HG03432 (cell line): Measurements from ENCODE around the gene PFDN2.
"Not testable (repeated sequence)": the region's sequence is repeated elsewhere in the genome, so short reads cannot be mapped to it uniquely, and the experiment has no call there.

Experiments used
- ATAC-seq: cut with Tn5 transposase; IDR thresholded peaks from one replicate; pipeline ENCODE4 v1.9.1; 2021; ENCODE audit warnings: mild to moderate bottlenecking, moderate library complexity; ENCODE audit not compliant: unreplicated experiment

The PFDN2 gene

GRCh38 chr1:161139766-161140165, 21.9 kb upstream of the PFDN2 start:
- no peak for ATAC-seq

- no peak for ATAC-seq
These were observed 20.6 kb upstream of the PFDN2 start for GRCh38 chr1:161138431-161138830.

- no peak for ATAC-seq
These were observed 20.0 kb upstream of the PFDN2 start for GRCh38 chr1:161137881-161138280.

GRCh38 chr1:161133220-161133740, 15.4 kb upstream of the PFDN2 start:
- ATAC-seq: peak; percentile 6

- peak; percentile 95 for ATAC-seq
These were observed 14.8 kb upstream of the PFDN2 start, which contains the start of gene DEDD for GRCh38 chr1:161132410-161133219. TSS of gene DEDD (minus strand) at chr1:161132667. CDS start at chr1:161124462, 8,205 bp downstream.

- no peak for ATAC-seq
These were observed 13.9 kb upstream of the PFDN2 start for GRCh38 chr1:161131523-161132409.

GRCh38 chr1:161130266-161130665, 12.4 kb upstream of the PFDN2 start:
- no peak for ATAC-seq

GRCh38 chr1:161128591-161129420, 11.0 kb upstream of the PFDN2 start:
- no peak for ATAC-seq

- ATAC-seq: no peak
These were observed 9.8 kb upstream of the PFDN2 start for GRCh38 chr1:161127649-161128048.

- ATAC-seq: no peak
These were observed 5.1 kb upstream of the PFDN2 start for GRCh38 chr1:161122967-161123366.

- ATAC-seq: no peak
These were observed 4.0 kb upstream of the PFDN2 start for GRCh38 chr1:161121834-161122233.

GRCh38 chr1:161121042-161121650, 3.3 kb upstream of the PFDN2 start:
- no peak for ATAC-seq

- ATAC-seq: peak; percentile 57
These were observed 1.5 kb upstream of the PFDN2 start for GRCh38 chr1:161119092-161119903.

- not testable (repeated sequence) for ATAC-seq
These were observed 1.9 kb downstream of the PFDN2 start for GRCh38 chr1:161115961-161116360.

- ATAC-seq: no peak
These were observed 2.6 kb downstream of the PFDN2 start for GRCh38 chr1:161115132-161115711.

- no peak for ATAC-seq
These were observed 3.3 kb downstream of the PFDN2 start for GRCh38 chr1:161114556-161114955.

- no peak for ATAC-seq
These were observed 3.9 kb downstream of the PFDN2 start for GRCh38 chr1:161113915-161114314.

GRCh38 chr1:161111527-161111926, 6.3 kb downstream of the PFDN2 start:
- ATAC-seq: no peak

GRCh38 chr1:161111117-161111516, 6.7 kb downstream of the PFDN2 start:
- ATAC-seq: no peak
